SU-DHL-6 (cell line): ENCODE measurements around the gene ZDHHC5.

Experiments
- EZH2phosphoT487 ChIP-seq: fragments of 200-600 bp; sonication (generic), shearing (Covaris generic); conservative IDR thresholded peaks from 2 replicates; pipeline ENCODE4 v1.6.1; 2018; ENCODE audit warnings: mild to moderate bottlenecking, antibody characterized with exemption, low read length, moderate library complexity, mixed read lengths
- TF ChIP-seq, protein P1 (sequence below): fragments of 200-600 bp; sonication (generic); IDR thresholded peaks from one replicate; pipeline ENCODE4 v1.5.1; 2017; ENCODE audit warnings: antibody characterized with exemption, mild to moderate bottlenecking, low read length, moderate library complexity; ENCODE audit not compliant: insufficient read depth, poor library complexity, severe bottlenecking

GRCh38 chr11:57622263-57622662 lies 45.7 kb upstream of the ZDHHC5 start:
- TF ChIP-seq, protein P1, sequence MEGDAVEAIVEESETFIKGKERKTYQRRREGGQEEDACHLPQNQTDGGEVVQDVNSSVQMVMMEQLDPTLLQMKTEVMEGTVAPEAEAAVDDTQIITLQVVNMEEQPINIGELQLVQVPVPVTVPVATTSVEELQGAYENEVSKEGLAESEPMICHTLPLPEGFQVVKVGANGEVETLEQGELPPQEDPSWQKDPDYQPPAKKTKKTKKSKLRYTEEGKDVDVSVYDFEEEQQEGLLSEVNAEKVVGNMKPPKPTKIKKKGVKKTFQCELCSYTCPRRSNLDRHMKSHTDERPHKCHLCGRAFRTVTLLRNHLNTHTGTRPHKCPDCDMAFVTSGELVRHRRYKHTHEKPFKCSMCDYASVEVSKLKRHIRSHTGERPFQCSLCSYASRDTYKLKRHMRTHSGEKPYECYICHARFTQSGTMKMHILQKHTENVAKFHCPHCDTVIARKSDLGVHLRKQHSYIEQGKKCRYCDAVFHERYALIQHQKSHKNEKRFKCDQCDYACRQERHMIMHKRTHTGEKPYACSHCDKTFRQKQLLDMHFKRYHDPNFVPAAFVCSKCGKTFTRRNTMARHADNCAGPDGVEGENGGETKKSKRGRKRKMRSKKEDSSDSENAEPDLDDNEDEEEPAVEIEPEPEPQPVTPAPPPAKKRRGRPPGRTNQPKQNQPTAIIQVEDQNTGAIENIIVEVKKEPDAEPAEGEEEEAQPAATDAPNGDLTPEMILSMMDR, result no peak
- no peak for TF ChIP-seq EZH2phosphoT487
